Neutrophil (primary cell): ENCODE results near the gene OR5K3.

ENCODE experiments used
- H3K27ac ChIP-seq: fragments of 200-600 bp; sonication (generic); 2 replicates; pipeline ENCODE4 v1.5.1; 2016; ENCODE audit warnings: mild to moderate bottlenecking, moderate library complexity
- H3K27me3 ChIP-seq: fragments of 200-600 bp; sonication (generic); 2 replicates; pipeline ENCODE4 v1.6.0; 2016; ENCODE audit warnings: mild to moderate bottlenecking
- H3K36me3 ChIP-seq: fragments of 200-600 bp; sonication (generic); 2 replicates; pipeline ENCODE4 v1.5.1; 2017
- H3K4me1 ChIP-seq, 2 experiments: fragments of 200-600 bp in 1 of 2; sonication (generic) in 1 of 2; 1 replicate in 1 of 2; 2 replicates in 1 of 2; pipeline versions ENCODE4 v1.5.1 to v1.6.1; 2013 to 2016; ENCODE audit warnings: low read depth in 1 of 2, low read length in 1 of 2, mild to moderate bottlenecking in 1 of 2, moderate library complexity in 1 of 2; ENCODE audit not compliant: control insufficient read depth in 1 of 2, insufficient read depth in 1 of 2
- H3K4me3 ChIP-seq, 2 experiments: fragments of 200-600 bp in 1 of 2; sonication (generic) in 1 of 2; 1 replicate in 1 of 2; 2 replicates in 1 of 2; pipeline ENCODE4 v1.5.1; 2013 to 2016; ENCODE audit warnings: low read depth in 1 of 2, low read length in 1 of 2, mild to moderate bottlenecking in 1 of 2, moderate library complexity in 1 of 2
- H3K9me3 ChIP-seq: fragments of 200-600 bp; sonication (generic); 2 replicates; pipeline ENCODE4 v1.5.1; 2016
- TF ChIP-seq, protein P1 (sequence below): fragments of 200-600 bp; sonication (generic); IDR thresholded peaks from 2 replicates; pipeline ENCODE4 v1.5.1; 2016; ENCODE audit warnings: antibody characterized with exemption

Gene OR5K3

DNA sequence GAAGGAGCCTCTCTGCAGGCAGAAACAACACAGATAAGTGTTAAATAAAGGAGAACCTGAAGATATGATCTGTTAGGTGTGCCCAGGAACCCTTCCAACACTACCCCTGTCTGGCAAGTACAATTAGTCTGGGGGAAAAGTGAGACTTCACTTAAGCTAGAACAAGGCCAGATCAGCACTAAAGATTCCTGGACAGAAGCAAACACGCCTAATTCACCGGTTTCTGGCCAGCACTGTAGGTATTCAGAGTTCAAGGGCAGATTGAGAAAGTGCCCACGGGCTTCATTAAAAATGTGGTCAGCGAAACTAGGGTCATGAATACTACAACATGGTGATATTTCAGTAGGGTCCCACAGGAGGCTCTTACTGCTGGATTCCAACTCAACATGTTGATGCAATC is 43.9 kb downstream of the OR5K3 start:
- no peaks in the 10 kb centered on the region for H3K9me3 ChIP-seq
- TF ChIP-seq, protein P1, sequence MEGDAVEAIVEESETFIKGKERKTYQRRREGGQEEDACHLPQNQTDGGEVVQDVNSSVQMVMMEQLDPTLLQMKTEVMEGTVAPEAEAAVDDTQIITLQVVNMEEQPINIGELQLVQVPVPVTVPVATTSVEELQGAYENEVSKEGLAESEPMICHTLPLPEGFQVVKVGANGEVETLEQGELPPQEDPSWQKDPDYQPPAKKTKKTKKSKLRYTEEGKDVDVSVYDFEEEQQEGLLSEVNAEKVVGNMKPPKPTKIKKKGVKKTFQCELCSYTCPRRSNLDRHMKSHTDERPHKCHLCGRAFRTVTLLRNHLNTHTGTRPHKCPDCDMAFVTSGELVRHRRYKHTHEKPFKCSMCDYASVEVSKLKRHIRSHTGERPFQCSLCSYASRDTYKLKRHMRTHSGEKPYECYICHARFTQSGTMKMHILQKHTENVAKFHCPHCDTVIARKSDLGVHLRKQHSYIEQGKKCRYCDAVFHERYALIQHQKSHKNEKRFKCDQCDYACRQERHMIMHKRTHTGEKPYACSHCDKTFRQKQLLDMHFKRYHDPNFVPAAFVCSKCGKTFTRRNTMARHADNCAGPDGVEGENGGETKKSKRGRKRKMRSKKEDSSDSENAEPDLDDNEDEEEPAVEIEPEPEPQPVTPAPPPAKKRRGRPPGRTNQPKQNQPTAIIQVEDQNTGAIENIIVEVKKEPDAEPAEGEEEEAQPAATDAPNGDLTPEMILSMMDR = no peak
- H3K27me3 ChIP-seq = no peaks in the 10 kb centered on the region
- no peaks in the 10 kb centered on the region for H3K36me3 ChIP-seq
- H3K4me3 ChIP-seq = no peak overlapping the region
- no peak overlapping the region for H3K27ac ChIP-seq
- H3K4me1 ChIP-seq = no peaks in the 10 kb centered on the region

DNA sequence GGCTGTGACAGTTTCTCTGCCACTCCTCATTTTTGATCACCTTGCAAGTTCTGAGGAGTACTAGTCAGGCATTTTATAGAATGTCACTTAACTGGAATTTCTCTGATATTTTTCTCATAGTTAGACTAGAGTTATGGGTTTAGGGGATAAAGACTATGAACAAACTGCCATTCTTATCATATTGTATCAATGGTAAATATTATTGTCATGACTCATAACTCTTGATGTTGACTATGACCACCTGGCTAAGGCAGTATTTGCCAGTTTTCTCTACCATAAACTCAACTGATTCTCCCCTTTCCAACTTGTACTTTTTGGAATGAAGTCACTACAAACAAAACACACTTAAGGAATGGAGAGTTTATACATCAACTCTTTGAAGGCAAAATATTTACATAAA is 49.8 kb downstream of the OR5K3 start:
- no peak overlapping the region for H3K27ac ChIP-seq
- no peaks in the 10 kb centered on the region for H3K9me3 ChIP-seq
- H3K36me3 ChIP-seq = no peaks in the 10 kb centered on the region
- TF ChIP-seq, protein P1 = no peak
- no peaks in the 10 kb centered on the region for H3K4me1 ChIP-seq
- H3K27me3 ChIP-seq = no peaks in the 10 kb centered on the region
- H3K4me3 ChIP-seq = no peak overlapping the region
